SK-N-SH (cell line): Measurements from ENCODE around the gene PCDHA2. TPM values are rescaled to one million over a fixed set of nuclear protein-coding genes. Genes with fewer than 3 reads are reported as not detected.
"Not testable (repeated sequence)": the region's sequence is repeated elsewhere in the genome, so short reads cannot be mapped to it uniquely, and the experiment has no call there.

Source experiments
- CTCF ChIA-PET: fragments of 300-600, 350-600 bp; formaldehyde crosslinking; extraction: SDS; loops from one replicate; lab custom pipeline; 2021; lab: Yijun Ruan, JAX
- POLR2A ChIA-PET: fragments of 350-600 bp; sonication (Branson Sonifier 250); formaldehyde crosslinking; extraction: SDS; loops from one replicate; lab custom pipeline; 2020; ENCODE audit warnings: antibody characterized with exemption, inconsistent platforms; lab: Yijun Ruan, JAX
- DNase-seq: peaks from one replicate; pipeline ENCODE4 v3.0.0; 2012
- H2AFZ ChIP-seq: fragments of 200-600 bp; sonication (generic); 2 replicates; pipeline ENCODE4 v1.8.1; 2016; ENCODE audit warnings: antibody characterized with exemption, mild to moderate bottlenecking, low read depth
- H3F3A ChIP-seq: fragments of 200-600 bp; sonication (generic); replicated peaks from 2 replicates; pipeline ENCODE3; 2016; ENCODE audit warnings: antibody characterized with exemption, mild to moderate bottlenecking; ENCODE audit not compliant: insufficient read depth
- H3K27ac ChIP-seq, 2 experiments: fragments of 200-500 bp in 1 of 2; fragments of 200-600 bp in 1 of 2; sonication (Bioruptor generic) in 1 of 2; sonication (generic), shearing (Covaris generic) in 1 of 2; 2 replicates each; pipeline versions ENCODE4 v1.5.1 to v1.6.1; 2014 to 2016; ENCODE audit warnings: low read depth in 2 of 2, inconsistent platforms in 1 of 2, low read length in 1 of 2, mild to moderate bottlenecking in 1 of 2, mixed read lengths in 1 of 2
- H3K27me3 ChIP-seq: fragments of 200-600 bp; sonication (generic), shearing (Covaris generic); 2 replicates; pipeline ENCODE4 v1.6.1; 2016; ENCODE audit warnings: mixed run types; ENCODE audit not compliant: insufficient read depth
- H3K36me3 ChIP-seq, 2 experiments: fragments of 200-500 bp in 1 of 2; fragments of 200-600 bp in 1 of 2; sonication (Bioruptor generic) in 1 of 2; sonication (generic) in 1 of 2; replicated peaks in 1 of 2; 2 replicates each; pipeline versions ENCODE3 to v1.5.1; 2014 to 2016; ENCODE audit warnings: low read length in 1 of 2, mild to moderate bottlenecking in 1 of 2; ENCODE audit not compliant: insufficient read depth in 2 of 2, control insufficient read depth in 1 of 2
- H3K4me1 ChIP-seq, 2 experiments: fragments of 200-500 bp in 1 of 2; fragments of 200-600 bp in 1 of 2; sonication (Bioruptor generic) in 1 of 2; sonication (generic), shearing (Covaris generic) in 1 of 2; 2 replicates each; pipeline versions ENCODE4 v1.5.1 to v1.6.1; 2014 to 2016; ENCODE audit warnings: low read depth in 1 of 2, low read length in 1 of 2, mixed run types in 1 of 2; ENCODE audit not compliant: insufficient read depth in 2 of 2, control insufficient read depth in 1 of 2
- H3K4me2 ChIP-seq: fragments of 200-600 bp; sonication (generic), shearing (Covaris generic); 2 replicates; pipeline ENCODE4 v1.6.1; 2017; ENCODE audit warnings: mixed run types
- H3K4me3 ChIP-seq, 2 experiments: fragments of 200-500 bp in 1 of 2; fragments of 200-600 bp in 1 of 2; sonication (Bioruptor generic) in 1 of 2; sonication (generic), shearing (Covaris generic) in 1 of 2; 2 replicates each; pipeline versions ENCODE4 v1.5.1 to v1.8.1; 2014 to 2016; ENCODE audit warnings: low read depth in 2 of 2, inconsistent platforms in 1 of 2, low read length in 1 of 2, mild to moderate bottlenecking in 1 of 2, mixed read lengths in 1 of 2, moderate library complexity in 1 of 2
- H3K79me2 ChIP-seq: fragments of 200-600 bp; sonication (generic); 2 replicates; pipeline ENCODE4 v1.8.1; 2017; ENCODE audit warnings: mild to moderate bottlenecking; ENCODE audit not compliant: insufficient read depth
- H3K9ac ChIP-seq: fragments of 200-600 bp; sonication (generic); 2 replicates; pipeline ENCODE4 v1.6.1; 2017; ENCODE audit warnings: mixed run types
- H3K9me2 ChIP-seq: fragments of 200-600 bp; sonication (generic); 2 replicates; pipeline ENCODE4 v1.6.1; 2017; ENCODE audit warnings: mixed run types
- H3K9me3 ChIP-seq: fragments of 200-600 bp; sonication (generic); 2 replicates; pipeline ENCODE4 v1.6.1; 2017; ENCODE audit warnings: mixed run types, mild to moderate bottlenecking, moderate library complexity
- H4K20me1 ChIP-seq: fragments of 200-600 bp; sonication (generic); 2 replicates; pipeline ENCODE4 v1.6.1; 2017; ENCODE audit warnings: mild to moderate bottlenecking, mixed run types; ENCODE audit not compliant: insufficient read depth
- ELF1 ChIP-seq: IDR thresholded peaks from 2 replicates; pipeline ENCODE4 v1.4.0; 2012
- EP300 ChIP-seq, 2 experiments: IDR thresholded peaks; 2 replicates each; pipeline versions ENCODE4 v1.4.0 to v1.6.1; 2012; ENCODE audit warnings: borderline replicate concordance in 1 of 2, low read depth in 1 of 2, low read length in 1 of 2
- EZH2phosphoT487 ChIP-seq: fragments of 200-600 bp; sonication (generic); IDR thresholded peaks from 2 replicates; pipeline ENCODE4 v1.6.1; 2017; ENCODE audit warnings: low read depth, mixed run types, mild to moderate bottlenecking, antibody characterized with exemption, moderate library complexity, borderline replicate concordance
- FOXJ3 ChIP-seq: sonication (generic); formaldehyde crosslinking; IDR thresholded peaks from 2 replicates; pipeline ENCODE4 v1.5.1; 2020; ENCODE audit warnings: mild to moderate bottlenecking, missing genetic modification reagents
- NFIC ChIP-seq: IDR thresholded peaks from 2 replicates; pipeline ENCODE4 v1.4.0; 2012; ENCODE audit warnings: borderline replicate concordance
- TEAD4 ChIP-seq: IDR thresholded peaks from 2 replicates; pipeline ENCODE4 v1.4.0; 2012; ENCODE audit warnings: mild to moderate bottlenecking, borderline replicate concordance; ENCODE audit not compliant: insufficient read depth
- YY1 ChIP-seq: IDR thresholded peaks from 2 replicates; pipeline ENCODE4 v1.4.0; 2012; ENCODE audit warnings: low read depth, mild to moderate bottlenecking
- WGBS: methylation state at CpG from one replicate; pipeline ENCODE4 v1.1.6; 2017; ENCODE audit warnings: low lambda C conversion rate; 5-methylcytosine and 5-hydroxymethylcytosine counted together
- polyA plus RNA-seq, 3 experiments: library from polyadenylated mRNA; depleted of rRNA; stranded (reverse); fragments of >200 nt; gene quantifications; 2 replicates each; pipeline ENCODE4 v1.2.3, GENCODE V29; 2012
- TF ChIP-seq, protein P1 (sequence below): IDR thresholded peaks from 2 replicates; pipeline ENCODE4 v1.6.1; 2012; ENCODE audit warnings: mild to moderate bottlenecking, low read depth, low read length, moderate library complexity
- TF ChIP-seq, protein P2 (sequence below): fragments of 200-600 bp; sonication (generic); IDR thresholded peaks from 2 replicates; pipeline ENCODE4 v1.6.1; 2017; ENCODE audit warnings: antibody characterized with exemption, mild to moderate bottlenecking, moderate library complexity
- TF ChIP-seq, protein P3 (sequence below): fragments of 150-350 bp; IDR thresholded peaks from 2 replicates; pipeline ENCODE4 v1.6.1; 2016; ENCODE audit warnings: mild to moderate bottlenecking, low read depth, low read length
- TF ChIP-seq, protein P4 (sequence below): IDR thresholded peaks from 2 replicates; pipeline ENCODE4 v1.4.0; 2012; ENCODE audit warnings: low read depth, borderline replicate concordance
- TF ChIP-seq, protein P5 (sequence below): IDR thresholded peaks from 2 replicates; pipeline ENCODE4 v1.4.0; 2012; ENCODE audit warnings: low read depth

Gene PCDHA2
- polyA plus RNA-seq, 1 of the 3 experiments (the other 2 are of a cell fraction), result not detected

DNA sequence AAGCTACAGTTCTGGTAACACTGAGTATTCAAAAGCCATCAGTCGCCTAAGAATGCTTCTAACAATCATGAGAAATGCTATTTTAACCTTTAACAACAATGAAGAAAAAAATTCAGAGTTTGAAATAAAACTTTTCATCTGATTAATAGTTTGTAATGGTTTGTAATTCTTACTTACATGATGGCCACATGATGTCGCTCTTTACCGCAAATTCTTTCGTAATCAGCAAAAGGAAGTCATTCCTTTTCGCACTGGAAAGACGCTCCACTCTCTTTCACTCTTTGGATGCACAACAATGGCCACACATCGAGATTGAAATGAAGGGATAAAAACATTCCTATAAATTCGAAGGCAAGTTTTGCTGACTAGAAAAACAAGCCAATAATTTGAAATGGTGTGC, 39.3 kb downstream of the PCDHA2 start, which contains the start of gene PCDHA7:
TSS of gene PCDHA7 (plus strand) at position 277 of the 400 bp plus-strand sequence. CDS start at position 392, 115 bp downstream.
- TF ChIP-seq, protein P1, sequence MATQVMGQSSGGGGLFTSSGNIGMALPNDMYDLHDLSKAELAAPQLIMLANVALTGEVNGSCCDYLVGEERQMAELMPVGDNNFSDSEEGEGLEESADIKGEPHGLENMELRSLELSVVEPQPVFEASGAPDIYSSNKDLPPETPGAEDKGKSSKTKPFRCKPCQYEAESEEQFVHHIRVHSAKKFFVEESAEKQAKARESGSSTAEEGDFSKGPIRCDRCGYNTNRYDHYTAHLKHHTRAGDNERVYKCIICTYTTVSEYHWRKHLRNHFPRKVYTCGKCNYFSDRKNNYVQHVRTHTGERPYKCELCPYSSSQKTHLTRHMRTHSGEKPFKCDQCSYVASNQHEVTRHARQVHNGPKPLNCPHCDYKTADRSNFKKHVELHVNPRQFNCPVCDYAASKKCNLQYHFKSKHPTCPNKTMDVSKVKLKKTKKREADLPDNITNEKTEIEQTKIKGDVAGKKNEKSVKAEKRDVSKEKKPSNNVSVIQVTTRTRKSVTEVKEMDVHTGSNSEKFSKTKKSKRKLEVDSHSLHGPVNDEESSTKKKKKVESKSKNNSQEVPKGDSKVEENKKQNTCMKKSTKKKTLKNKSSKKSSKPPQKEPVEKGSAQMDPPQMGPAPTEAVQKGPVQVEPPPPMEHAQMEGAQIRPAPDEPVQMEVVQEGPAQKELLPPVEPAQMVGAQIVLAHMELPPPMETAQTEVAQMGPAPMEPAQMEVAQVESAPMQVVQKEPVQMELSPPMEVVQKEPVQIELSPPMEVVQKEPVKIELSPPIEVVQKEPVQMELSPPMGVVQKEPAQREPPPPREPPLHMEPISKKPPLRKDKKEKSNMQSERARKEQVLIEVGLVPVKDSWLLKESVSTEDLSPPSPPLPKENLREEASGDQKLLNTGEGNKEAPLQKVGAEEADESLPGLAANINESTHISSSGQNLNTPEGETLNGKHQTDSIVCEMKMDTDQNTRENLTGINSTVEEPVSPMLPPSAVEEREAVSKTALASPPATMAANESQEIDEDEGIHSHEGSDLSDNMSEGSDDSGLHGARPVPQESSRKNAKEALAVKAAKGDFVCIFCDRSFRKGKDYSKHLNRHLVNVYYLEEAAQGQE, result no peak
- TF ChIP-seq, protein P2, sequence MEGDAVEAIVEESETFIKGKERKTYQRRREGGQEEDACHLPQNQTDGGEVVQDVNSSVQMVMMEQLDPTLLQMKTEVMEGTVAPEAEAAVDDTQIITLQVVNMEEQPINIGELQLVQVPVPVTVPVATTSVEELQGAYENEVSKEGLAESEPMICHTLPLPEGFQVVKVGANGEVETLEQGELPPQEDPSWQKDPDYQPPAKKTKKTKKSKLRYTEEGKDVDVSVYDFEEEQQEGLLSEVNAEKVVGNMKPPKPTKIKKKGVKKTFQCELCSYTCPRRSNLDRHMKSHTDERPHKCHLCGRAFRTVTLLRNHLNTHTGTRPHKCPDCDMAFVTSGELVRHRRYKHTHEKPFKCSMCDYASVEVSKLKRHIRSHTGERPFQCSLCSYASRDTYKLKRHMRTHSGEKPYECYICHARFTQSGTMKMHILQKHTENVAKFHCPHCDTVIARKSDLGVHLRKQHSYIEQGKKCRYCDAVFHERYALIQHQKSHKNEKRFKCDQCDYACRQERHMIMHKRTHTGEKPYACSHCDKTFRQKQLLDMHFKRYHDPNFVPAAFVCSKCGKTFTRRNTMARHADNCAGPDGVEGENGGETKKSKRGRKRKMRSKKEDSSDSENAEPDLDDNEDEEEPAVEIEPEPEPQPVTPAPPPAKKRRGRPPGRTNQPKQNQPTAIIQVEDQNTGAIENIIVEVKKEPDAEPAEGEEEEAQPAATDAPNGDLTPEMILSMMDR, result no peak
- TF ChIP-seq EZH2phosphoT487, result no peak
- TF ChIP-seq YY1, result no peak
- no peak for TF ChIP-seq ELF1
- TF ChIP-seq, protein P3, sequence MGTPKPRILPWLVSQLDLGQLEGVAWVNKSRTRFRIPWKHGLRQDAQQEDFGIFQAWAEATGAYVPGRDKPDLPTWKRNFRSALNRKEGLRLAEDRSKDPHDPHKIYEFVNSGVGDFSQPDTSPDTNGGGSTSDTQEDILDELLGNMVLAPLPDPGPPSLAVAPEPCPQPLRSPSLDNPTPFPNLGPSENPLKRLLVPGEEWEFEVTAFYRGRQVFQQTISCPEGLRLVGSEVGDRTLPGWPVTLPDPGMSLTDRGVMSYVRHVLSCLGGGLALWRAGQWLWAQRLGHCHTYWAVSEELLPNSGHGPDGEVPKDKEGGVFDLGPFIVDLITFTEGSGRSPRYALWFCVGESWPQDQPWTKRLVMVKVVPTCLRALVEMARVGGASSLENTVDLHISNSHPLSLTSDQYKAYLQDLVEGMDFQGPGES, result no peak
- TF ChIP-seq TEAD4, result no peak
- TF ChIP-seq, protein P4, sequence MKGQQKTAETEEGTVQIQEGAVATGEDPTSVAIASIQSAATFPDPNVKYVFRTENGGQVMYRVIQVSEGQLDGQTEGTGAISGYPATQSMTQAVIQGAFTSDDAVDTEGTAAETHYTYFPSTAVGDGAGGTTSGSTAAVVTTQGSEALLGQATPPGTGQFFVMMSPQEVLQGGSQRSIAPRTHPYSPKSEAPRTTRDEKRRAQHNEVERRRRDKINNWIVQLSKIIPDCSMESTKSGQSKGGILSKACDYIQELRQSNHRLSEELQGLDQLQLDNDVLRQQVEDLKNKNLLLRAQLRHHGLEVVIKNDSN, result no peak
- TF ChIP-seq FOXJ3, result no peak
- no peak for TF ChIP-seq EP300 (IDR thresholded peaks at IDR 0.05; ENCODE audit: borderline replicate concordance in 1 of 2, low read depth in 1 of 2, low read length in 1 of 2)
- TF ChIP-seq NFIC, result no peak
- TF ChIP-seq, protein P5, sequence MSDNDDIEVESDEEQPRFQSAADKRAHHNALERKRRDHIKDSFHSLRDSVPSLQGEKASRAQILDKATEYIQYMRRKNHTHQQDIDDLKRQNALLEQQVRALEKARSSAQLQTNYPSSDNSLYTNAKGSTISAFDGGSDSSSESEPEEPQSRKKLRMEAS, result no peak
- Histone ChIP-seq H2AFZ (no peak within 1 kb of the TSS), H3K79me2 (no peaks in the 10 kb centered on the region), H3K9me2 (no peaks in the 10 kb centered on the region), H3K9ac (no peak within 1 kb of the TSS), H4K20me1 (no peaks in the 10 kb centered on the region), H3K4me2 (no peak within 1 kb of the TSS), H3K9me3 (no peaks in the 10 kb centered on the region), H3K27me3 (no peaks in the 10 kb centered on the region), H3K27ac (no peak within 1 kb of the TSS), H3K4me3 (no peak within 1 kb of the TSS), H3K4me1 (no peaks in the 10 kb centered on the region), H3F3A (no peaks in the 10 kb centered on the region), H3K36me3 (no peaks in the 10 kb centered on the region)
- no peak for DNase-seq
- 39% methylated on average over 8 of the region's 8 CpGs for WGBS
- CTCF ChIA-PET, result no interaction called here
- POLR2A ChIA-PET, result no interaction called here

DNA sequence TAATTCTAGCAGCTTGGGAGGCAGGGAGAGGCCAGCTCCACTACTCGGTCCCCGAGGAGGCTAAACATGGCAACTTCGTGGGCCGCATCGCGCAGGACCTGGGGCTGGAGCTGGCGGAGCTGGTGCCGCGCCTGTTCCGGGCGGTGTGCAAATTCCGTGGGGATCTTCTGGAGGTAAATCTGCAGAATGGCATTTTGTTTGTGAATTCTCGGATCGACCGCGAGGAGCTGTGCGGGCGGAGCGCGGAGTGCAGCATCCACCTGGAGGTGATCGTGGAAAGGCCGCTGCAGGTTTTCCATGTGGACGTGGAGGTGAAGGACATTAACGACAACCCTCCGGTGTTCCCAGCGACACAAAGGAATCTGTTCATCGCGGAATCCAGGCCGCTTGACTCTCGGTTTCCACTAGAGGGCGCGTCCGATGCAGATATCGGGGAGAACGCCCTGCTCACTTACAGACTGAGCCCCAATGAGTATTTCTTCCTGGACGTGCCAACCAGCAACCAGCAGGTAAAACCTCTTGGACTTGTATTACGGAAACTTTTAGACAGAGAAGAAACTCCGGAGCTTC, 39.9 kb downstream of the PCDHA2 start:
- CTCF ChIA-PET, H4K20me1 ChIP-seq, H2AFZ ChIP-seq, H3K27ac ChIP-seq, H3K4me2 ChIP-seq, H3K9me3 ChIP-seq, H3K9ac ChIP-seq, H3F3A ChIP-seq, H3K27me3 ChIP-seq, H3K36me3 ChIP-seq, H3K79me2 ChIP-seq, H3K9me2 ChIP-seq, DNase-seq, H3K4me1 ChIP-seq, POLR2A ChIA-PET, H3K4me3 ChIP-seq: not testable (repeated sequence)
- WGBS, result 87% methylated on average over 25 of the region's 38 CpGs
